Activated effector memory CD4-positive, alpha-beta T cell treated with Interleukin-2 at 50 U/mL for 16 hours (primary cell): ENCODE measurements around the gene PRKD2.

Experiments
- DNase-seq: peaks from one replicate; pipeline ENCODE4 v3.0.0-alpha.2; 2020

PRKD2 gene

GRCh38 chr19:46698395-46699321 is 18.3 kb downstream of the PRKD2 start:
- no peak for DNase-seq

- DNase-seq = no peak
Observed at GRCh38 chr19:46697204-46697960, 19.5 kb downstream of the PRKD2 start.

DNA sequence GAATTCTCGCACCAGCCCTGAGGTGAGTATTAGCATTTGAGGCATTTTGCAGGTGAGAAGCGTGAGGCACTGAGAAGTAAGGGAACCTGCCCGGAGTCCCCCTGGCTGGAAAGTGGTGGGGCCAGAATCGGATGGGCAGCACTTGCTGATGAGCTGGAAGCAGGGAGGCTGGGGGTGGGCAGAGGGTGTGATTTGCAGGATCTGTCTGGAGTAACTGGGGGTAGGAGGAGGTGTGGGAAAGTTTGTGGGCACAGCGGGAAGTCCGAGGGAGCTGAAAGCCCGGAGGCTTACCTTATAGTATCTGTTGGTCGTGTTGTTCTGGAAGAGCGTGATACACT is 20.1 kb downstream of the PRKD2 start:
- DNase-seq = no peak

DNA sequence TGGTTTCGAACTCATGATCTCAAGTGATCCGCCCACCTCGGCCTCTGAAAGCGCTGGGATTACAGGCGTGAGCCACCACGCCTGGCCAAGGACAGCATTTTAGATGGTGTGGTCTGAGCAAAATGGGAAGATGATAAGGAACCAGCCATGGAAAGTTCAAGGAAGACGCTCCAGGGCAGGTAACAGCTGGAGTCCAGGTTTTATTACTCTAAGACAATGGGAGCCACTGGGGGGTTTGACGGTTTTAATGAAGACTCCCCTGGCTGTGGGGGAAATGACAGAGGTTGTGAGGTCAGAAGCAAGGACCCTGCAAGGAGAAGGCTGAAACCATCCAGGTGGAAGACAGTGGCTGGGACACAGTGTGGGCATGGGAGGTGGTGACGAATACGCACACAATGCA is 20.9 kb downstream of the PRKD2 start:
- no peak for DNase-seq

DNA sequence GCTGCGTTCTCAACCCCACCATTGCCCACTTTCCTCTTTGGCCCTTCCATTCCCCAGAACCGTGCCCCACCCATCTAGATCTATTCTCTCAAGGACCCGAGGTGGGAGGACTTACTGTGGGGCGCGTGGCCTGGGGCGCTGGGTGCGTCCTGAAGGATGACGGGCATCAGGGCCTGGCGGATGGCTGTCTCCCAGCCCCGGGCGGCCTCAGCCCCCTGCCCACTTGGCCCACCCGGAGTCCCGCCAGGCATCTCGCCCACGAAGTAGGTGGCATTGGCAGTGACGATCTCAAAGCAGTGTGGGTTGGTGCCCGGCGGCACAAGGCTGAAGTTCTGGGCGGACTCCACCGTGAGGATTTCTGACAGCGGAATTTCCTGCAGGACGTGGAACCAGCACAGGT is 23.2 kb downstream of the PRKD2 start:
- no peak for DNase-seq

DNA sequence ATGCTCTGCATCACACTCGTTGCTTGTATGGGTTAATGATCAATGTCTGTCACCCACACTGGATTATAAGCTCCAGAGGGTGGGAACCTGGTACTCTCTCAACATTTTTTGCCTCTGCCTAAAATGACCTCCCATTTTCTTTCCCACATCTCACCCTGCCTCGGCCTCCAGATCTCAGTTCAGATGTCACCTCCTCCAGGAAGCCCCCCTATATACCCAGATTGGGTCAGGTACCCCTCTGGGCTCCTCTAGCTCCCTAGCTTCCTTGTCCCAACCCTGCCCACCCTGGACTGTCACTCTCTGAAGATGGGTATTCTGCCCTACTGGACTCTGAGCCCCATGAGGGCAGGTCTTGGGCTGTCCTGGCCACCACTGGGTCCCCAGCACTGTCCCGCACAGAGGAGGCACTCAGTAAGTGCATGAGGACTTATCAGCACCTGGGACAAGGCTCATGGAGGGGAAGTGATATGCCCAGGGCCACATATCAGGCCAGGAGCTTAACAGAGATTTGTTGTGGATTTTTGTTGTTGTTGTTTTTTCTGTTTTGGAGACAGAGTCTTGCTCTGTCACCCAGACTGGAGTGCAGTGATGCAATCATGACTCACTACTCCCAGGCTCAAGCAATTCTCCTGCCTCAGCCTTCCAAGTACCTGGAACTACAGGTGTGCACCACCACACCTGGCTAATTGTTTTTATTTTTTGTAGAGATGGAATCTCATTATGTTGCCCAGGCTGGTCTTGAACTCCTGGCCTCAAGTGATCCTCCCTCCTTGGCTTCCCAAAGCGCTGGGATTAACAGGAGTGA is 23.8 kb downstream of the PRKD2 start:
- DNase-seq = no peak

DNA sequence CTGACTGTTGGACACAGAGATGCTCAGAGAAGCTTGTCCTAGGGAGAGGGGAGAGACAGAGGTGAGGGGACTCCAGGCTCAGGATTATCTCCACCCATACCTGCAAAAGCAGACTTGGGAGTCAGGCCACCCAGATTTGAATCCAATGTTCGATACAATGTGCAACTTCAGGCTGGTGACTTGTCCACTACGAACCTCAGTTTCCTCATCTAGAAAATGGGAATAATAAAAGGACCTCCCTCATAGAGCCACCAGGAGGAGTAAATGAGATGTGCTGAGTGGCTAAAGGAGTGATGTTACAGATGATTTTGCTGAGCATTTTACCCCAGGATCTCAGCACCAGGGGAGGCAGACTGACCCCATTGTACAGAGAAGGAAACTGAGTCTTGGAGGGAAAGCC is 25.0 kb downstream of the PRKD2 start:
- DNase-seq = no peak

DNA sequence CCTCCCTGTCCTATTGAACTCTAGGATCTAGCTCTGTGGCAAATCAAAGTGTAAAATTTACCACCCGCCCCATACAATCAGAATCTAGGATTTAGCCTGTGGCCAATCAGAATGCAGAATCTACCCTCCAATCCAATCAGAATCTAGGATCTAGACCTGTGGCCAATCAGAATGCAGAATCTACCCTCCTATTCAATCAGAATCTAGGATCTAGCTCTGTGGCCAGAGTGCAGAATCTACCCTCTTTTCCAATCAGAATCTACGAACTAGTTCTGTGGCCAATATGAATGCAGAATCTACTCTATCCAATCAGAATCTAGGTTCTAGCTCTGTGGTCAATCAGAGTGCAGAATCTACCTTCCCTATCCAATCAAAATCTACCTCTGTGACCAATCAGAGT is 25.8 kb downstream of the PRKD2 start:
- no peak for DNase-seq

DNA sequence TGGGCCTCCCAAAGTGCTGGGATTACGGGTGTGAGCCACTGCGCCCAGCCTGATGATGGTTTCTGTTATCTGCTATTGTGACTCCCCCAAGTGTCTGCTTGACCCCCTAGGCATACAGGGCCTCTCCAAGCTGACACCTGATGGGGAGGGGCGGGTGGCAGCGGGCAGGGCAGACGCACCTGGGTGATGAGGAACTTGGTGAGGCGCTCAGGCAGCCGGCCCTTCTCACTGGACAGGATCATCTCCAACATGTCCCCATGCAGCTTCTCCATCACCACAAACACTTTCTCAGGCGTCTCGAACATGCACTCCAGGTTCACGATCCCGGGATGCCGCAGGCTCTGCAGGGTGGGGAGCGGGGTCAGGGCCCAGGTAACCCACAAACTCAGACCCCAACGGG is 27.6 kb downstream of the PRKD2 start:
- DNase-seq = no peak

GRCh38 chr19:46687438-46688145 is 29.3 kb downstream of the PRKD2 start:
- no peak for DNase-seq

- no peak for DNase-seq
Observed at GRCh38 chr19:46685189-46685588, 31.7 kb downstream of the PRKD2 start.

DNA sequence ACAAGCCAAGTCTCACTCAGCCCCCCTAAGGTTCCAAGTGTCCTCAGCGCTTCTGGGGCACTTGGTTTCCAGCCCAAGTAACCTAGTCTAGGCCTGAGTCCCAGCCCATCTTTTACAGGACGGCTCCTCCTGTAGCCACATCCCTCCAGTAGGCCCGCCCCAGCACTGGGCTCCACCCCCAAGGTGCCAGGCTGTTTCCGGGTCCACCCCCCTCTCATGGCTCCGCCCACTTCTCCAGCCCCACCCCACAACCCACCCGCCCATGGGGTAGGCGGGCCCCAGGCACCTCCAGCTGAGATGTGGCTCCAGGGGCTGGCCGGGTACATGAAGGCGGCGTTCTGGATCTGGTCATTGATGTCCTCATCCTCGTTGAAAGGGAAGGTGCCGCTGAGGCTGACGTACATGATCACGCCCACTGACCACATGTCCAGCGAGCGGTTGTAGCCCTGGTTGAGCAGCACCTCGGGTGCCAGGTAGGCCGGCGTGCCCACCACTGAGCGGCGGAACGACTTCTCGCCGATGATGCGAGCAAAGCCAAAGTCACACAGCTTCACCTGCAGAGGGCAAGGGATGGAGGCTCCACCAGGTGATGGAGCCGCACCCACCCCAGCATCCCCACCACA is 38.7 kb downstream of the PRKD2 start:
- DNase-seq = peak; percentile 28

GRCh38 chr19:46674416-46675178 is 42.3 kb downstream of the PRKD2 start:
- DNase-seq = no peak

DNA sequence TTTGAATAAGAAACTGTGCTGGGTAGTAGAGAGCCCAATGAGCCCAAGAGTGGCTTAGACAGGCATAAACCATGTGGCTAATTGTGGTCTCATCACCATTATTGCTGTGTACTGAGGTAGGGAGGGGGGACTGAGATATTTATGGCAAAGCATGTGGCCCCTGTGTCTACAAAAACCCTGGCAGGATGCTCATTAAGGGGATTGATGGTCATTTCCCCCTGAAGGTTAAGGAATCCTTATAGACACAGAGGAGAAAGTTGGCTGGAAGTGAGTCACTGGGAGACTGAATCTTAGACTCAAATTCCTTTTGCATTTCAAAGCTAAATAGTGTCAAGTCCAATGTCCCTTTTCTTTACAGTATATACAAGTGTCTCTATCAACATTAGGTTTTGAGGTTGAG is 46.1 kb downstream of the PRKD2 start:
- no peak for DNase-seq

DNA sequence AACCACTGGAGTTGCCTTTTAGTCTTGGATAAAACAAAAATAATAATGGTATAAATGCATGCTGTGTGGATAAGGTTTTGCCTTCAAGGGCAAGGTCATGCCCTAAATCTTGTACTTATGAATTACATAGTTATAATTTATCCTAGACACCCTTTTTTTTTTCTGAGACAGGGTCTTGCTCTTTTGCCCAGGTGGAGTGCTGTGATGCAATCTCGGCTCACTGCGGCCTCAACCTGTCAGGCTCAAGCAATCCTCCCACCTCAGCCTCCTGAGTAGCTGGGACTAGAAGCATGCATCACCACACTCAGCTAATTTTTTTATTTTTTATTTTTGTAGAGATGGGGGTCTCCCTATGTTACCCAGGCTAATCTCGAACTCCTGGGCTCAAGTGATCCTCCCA is 48.3 kb downstream of the PRKD2 start:
- DNase-seq = no peak

DNA sequence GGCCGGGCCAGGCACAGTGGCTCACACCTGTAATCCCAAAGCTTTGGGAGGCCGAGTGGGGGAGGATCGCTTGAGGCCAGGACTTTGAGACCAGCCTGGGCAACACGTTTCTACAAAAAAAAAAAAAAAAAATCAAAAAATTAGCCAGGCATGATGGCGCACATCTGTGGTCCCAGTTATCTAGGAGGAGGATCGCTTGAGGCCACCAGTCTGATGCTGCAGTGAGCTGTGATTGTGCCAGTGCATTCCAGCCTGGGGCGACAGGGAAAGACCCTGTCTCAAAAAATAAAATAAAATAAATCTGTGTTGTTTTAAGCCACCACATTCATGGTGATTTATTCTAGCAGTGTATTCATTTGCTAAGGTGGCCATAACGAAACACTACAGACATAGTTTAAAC is 51.8 kb downstream of the PRKD2 start:
- DNase-seq = no peak

GRCh38 chr19:46661735-46662592 is 55.0 kb downstream of the PRKD2 start:
- DNase-seq = peak; percentile 63

DNA sequence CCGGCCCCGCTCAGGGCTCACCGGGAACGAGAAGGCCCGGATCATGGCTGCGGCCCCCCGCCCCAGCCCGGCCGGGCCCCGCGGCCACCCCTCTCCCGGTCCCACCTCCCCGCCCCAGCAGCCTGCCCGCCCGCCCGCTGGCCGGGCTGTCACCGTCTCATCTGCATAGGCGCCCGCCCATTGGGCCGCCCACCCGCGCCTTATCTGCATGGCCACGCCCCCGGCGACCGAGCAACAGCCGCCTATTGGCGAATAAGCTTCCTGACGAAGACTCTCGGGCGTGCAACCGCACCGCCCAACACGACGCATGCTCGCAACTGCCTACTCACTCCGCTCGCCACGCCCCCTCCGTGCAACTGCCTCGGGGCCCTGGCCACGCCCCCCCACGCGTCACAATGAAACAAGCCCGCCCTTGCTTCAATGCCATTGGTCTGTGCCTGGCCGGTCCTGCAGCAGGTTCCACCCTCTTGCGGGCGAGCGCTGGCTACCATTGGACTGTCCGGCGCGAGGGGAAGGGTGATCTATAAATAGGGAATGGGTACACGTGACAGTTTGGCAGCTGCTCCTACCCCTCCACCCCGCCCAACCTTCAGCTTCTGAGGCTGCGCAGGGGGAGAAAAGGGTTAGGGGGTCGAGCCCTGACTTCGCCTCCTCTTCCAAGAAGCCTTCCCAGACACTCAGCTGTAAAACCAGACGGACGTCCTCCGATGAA is 55.7 kb downstream of the PRKD2 start, which contains the start of gene DACT3:
Gene DACT3 (minus strand): TSS at position 163 of the 712 bp plus-strand sequence. CDS start 118 bp downstream, at position 45.
- DNase-seq = peak; percentile 99

DNA sequence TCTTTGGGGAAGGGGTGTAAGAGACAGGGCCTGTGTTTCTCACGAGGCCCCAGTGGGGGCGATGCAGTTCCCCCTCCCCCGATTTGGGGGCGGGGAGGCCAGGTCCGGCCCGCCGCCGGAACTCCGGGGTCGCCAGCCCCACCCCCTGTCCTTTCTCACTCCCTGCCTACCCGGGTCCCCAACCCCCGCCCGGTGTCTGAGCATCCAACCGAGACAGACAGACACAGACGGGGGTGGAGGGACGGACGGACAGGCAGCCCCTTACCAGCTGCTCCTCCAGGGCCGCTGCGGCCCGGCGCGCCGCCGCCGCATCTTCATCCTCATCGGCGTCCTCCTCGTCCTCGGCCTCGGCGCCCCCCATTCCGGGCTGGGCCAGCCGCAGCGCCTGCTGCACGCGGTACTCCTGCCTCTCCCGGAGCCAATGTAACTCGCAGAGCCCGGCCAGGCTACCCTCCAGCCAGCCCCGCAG is 56.3 kb downstream of the PRKD2 start:
- no peak for DNase-seq
